Measurements from ENCODE around the gene TTLL3. TPM values are rescaled to one million over a fixed set of nuclear protein-coding genes. Genes with fewer than 3 reads are reported as not detected.

Gene TTLL3, protein sequence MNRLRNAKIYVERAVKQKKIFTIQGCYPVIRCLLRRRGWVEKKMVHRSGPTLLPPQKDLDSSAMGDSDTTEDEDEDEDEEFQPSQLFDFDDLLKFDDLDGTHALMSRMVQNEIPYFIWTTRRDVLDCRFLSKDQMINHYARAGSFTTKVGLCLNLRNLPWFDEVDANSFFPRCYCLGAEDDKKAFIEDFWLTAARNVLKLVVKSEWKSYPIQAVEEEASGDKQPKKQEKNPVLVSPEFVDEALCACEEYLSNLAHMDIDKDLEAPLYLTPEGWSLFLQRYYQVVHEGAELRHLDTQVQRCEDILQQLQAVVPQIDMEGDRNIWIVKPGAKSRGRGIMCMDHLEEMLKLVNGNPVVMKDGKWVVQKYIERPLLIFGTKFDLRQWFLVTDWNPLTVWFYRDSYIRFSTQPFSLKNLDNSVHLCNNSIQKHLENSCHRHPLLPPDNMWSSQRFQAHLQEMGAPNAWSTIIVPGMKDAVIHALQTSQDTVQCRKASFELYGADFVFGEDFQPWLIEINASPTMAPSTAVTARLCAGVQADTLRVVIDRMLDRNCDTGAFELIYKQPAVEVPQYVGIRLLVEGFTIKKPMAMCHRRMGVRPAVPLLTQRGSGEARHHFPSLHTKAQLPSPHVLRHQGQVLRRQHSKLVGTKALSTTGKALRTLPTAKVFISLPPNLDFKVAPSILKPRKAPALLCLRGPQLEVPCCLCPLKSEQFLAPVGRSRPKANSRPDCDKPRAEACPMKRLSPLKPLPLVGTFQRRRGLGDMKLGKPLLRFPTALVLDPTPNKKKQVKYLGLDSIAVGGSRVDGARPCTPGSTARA
- total RNA-seq: 10 to 100 TPM in 1 of 4 donors, 1 to 10 TPM in 3; 6.4 to 19.0 (median 7.7) TPM
- 1 to 10 TPM; 2.9 to 5.0 (median 4.3) TPM for polyA plus RNA-seq
- long read RNA-seq, donor 1, partial matches to known transcripts: 0 of 4 reads
- long read RNA-seq, donor 1, other reads (novel, unspliced or antisense): 4 of 4 reads
- long read RNA-seq, donor 2, partial matches to known transcripts: 1 of 8 reads
- long read RNA-seq, donor 2, other reads (novel, unspliced or antisense): 7 of 8 reads

DNA sequence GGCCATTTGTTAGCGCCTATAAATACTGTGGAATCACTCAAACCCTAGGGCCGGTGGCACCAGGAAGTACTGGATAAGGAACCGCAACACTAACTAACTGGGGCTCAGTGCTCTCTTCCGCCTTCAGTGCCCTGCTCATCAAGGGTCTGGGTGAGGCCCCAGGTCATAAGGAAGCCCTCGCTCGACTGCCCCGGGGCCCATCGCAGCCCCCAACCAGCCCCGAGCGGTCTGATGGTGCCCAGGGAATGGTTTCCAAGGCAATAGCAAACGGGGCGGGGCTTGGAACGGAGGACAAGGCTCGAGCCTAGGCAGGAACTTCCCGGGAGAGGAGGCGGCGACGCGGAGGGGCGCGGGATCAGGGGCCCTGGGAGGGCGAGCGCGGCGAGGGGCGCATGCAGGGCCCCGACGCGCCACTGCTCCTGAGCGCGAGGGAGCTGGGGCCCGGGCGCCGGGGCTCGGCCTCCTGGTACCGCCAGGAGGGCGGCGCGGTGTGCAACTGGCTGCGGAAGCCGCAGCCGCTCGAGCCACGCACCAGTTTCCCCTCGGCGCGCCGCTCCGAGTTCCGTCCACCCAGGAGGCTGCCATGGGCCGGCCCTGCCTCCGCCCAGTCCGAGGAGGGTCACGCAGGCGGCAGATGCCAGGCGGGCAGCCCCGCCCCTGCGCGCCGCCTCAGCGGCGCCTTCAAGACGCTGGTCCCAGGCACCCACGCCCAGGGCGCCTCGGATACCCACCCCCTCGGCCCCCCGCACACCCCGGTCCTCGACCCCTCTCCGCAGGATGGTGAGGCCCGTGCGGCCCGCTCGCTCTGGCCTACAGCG, at the start of gene TTLL3:
Gene TTLL3, plus strand, starts transcription at position 648 of the 818 bp plus-strand sequence. CDS start 400 bp downstream, outside the sequence.
- no peaks in the 10 kb centered on the region for H3K27me3 ChIP-seq (ENCODE audit: insufficient read depth in 3 of 3, low read length in 2 of 3)

DNA sequence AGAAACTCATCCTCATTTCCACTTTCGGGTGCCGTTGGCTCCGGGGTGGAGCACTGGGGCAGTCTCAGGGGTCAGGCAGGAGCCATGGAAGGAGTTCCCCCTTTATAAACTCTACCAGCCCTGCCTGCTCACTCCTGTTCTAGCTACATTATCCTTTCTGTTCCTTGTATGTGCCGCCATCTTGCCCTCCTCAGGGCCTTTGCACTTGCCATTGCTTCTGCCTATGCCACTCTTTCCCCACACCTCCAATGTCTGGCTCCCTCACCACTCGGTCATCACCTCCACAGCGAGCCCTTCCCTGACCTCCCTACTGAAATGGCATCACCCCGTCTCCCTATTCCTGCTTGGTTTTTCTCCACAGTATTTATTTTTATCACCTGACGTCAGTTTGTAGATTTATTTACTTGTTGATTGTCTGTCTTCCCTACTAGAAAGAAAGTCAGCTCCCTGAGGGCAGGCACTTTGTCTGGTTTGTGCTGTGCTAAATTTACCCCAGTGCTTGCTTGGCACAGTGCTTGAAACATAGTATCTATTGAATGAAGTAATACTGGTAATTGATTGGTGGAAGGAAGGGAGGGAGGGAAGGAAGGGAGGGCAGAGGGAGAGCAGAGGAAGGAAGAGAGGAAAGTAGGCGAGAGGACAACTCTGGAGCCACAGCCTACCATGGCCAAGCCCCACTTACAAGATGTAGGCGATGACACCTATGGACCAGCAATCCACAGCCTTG, 49.1 kb upstream of the TTLL3 start:
- 96 to 99% (median 98%) methylated on average over 10 of the region's 10 CpGs for WGBS, 3 donors
- intact Hi-C loops (cut with DNase I): no loop called here
- Histone ChIP-seq H3K27ac (no peak overlapping the region), H3K4me3 (no peak overlapping the region), H3K36me3 (ENCODE audit: insufficient read depth in 1 of 2, low read depth in 1 of 2) (peaks cover 0 to 54% of the 10 kb centered on the region in 2 donors), H3K4me1 (no peaks in the 10 kb centered on the region), H3K9me3 (no peaks in the 10 kb centered on the region), H3K27me3 (ENCODE audit: insufficient read depth in 3 of 3, low read length in 2 of 3) (no peaks in the 10 kb centered on the region)
- TF ChIP-seq, protein P1, sequence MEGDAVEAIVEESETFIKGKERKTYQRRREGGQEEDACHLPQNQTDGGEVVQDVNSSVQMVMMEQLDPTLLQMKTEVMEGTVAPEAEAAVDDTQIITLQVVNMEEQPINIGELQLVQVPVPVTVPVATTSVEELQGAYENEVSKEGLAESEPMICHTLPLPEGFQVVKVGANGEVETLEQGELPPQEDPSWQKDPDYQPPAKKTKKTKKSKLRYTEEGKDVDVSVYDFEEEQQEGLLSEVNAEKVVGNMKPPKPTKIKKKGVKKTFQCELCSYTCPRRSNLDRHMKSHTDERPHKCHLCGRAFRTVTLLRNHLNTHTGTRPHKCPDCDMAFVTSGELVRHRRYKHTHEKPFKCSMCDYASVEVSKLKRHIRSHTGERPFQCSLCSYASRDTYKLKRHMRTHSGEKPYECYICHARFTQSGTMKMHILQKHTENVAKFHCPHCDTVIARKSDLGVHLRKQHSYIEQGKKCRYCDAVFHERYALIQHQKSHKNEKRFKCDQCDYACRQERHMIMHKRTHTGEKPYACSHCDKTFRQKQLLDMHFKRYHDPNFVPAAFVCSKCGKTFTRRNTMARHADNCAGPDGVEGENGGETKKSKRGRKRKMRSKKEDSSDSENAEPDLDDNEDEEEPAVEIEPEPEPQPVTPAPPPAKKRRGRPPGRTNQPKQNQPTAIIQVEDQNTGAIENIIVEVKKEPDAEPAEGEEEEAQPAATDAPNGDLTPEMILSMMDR (IDR thresholded peaks at IDR 0.05): no peak
- no peak for ATAC-seq
- no peak for DNase-seq

More for the DNA sequence above, at the start of gene TTLL3:
- Histone ChIP-seq H3K4me1 (peaks cover 19% of the 10 kb centered on the region), H3K36me3 (ENCODE audit: insufficient read depth in 1 of 2, low read depth in 1 of 2) (peaks cover 0 to 30% of the 10 kb centered on the region in 2 donors), H3K27ac (peak within 1 kb of the TSS; percentile 92), H3K9me3 (no peaks in the 10 kb centered on the region), H3K4me3 (peak within 1 kb of the TSS; percentile 87)
- peak; percentile 85 to 87 for DNase-seq
- intact Hi-C loops (cut with DNase I): loop anchor here in 1 of 2 donors (2.0 kb wide), 1 partner anchor 35 kb away; the partner anchor contains the start of gene RPUSD3
- 1 to 2% (median 2%) methylated on average over 47 to 76 of the region's 76 CpGs for WGBS, 3 donors
- TF ChIP-seq, protein P1 (IDR thresholded peaks at IDR 0.05): no peak
- ATAC-seq: peak; percentile 77 to 86 (median 84)

DNA sequence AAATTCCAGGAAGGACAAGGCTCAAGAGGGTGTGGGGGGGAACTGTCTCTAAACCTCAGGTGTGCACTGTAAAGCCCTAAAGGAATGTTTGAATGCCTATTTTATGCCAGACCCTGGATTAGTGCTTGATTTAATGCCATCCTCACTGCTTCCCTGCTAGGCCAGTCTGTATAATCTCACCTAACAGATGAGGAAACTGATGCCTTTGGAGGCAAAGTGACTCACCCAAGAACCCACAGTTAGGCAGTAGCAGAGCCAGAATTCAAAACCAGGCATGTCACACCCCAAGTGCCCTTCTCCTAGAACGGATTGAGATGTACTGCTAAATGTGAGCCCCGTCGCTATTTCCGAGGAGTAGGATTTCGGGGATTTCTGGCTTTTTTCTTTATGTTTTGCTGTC, 48.1 kb upstream of the TTLL3 start:
- DNase-seq: no peak
- H3K36me3 ChIP-seq (ENCODE audit: insufficient read depth in 1 of 2, low read depth in 1 of 2): peaks cover 0 to 44% of the 10 kb centered on the region in 2 donors
- no peaks in the 10 kb centered on the region for H3K27me3 ChIP-seq (ENCODE audit: insufficient read depth in 3 of 3, low read length in 2 of 3)
- intact Hi-C loops (cut with DNase I): no loop called here
- no peaks in the 10 kb centered on the region for H3K9me3 ChIP-seq
- no peak for ATAC-seq
- H3K4me3 ChIP-seq: no peak overlapping the region
- H3K27ac ChIP-seq: no peak overlapping the region
- no peaks in the 10 kb centered on the region for H3K4me1 ChIP-seq
- TF ChIP-seq, protein P1 (IDR thresholded peaks at IDR 0.05): no peak
- WGBS, 3 donors: 88 to 96% (median 94%) methylated on average over 5 of the region's 5 CpGs
